ENCODE data around the gene PHYHIPL.

GRCh38 chr10:59242057-59242456, 65.6 kb downstream of the PHYHIPL start:
- TF ChIP-seq POLR2A (IDR thresholded peaks at IDR 0.05) = no peak
- TF ChIP-seq, protein P1, sequence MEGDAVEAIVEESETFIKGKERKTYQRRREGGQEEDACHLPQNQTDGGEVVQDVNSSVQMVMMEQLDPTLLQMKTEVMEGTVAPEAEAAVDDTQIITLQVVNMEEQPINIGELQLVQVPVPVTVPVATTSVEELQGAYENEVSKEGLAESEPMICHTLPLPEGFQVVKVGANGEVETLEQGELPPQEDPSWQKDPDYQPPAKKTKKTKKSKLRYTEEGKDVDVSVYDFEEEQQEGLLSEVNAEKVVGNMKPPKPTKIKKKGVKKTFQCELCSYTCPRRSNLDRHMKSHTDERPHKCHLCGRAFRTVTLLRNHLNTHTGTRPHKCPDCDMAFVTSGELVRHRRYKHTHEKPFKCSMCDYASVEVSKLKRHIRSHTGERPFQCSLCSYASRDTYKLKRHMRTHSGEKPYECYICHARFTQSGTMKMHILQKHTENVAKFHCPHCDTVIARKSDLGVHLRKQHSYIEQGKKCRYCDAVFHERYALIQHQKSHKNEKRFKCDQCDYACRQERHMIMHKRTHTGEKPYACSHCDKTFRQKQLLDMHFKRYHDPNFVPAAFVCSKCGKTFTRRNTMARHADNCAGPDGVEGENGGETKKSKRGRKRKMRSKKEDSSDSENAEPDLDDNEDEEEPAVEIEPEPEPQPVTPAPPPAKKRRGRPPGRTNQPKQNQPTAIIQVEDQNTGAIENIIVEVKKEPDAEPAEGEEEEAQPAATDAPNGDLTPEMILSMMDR (IDR thresholded peaks at IDR 0.05) = no peak

All from stomach (tissue), 4 donors.